GM03348 (cell line): ENCODE measurements around the gene CROCC.
A peak's percentile ranks its signal among the peaks of the same experiment; 100 is the strongest.

ENCODE experiments used
- DNase-seq: peaks from one replicate; pipeline ENCODE4 v3.0.0; 2012; ENCODE audit warnings: low spot score

CROCC gene

GRCh38 chr1:16969057-16969611 lies 47.4 kb downstream of the CROCC start:
- no peak for DNase-seq

- no peak for DNase-seq
These were observed 47.9 kb downstream of the CROCC start for GRCh38 chr1:16969651-16970050.

- no peak for DNase-seq
These were observed 48.6 kb downstream of the CROCC start for GRCh38 chr1:16970132-16970910.

- peak; percentile 64 for DNase-seq
These were observed 49.8 kb downstream of the CROCC start for GRCh38 chr1:16971341-16972188.

GRCh38 chr1:16972189-16972895 lies 50.6 kb downstream of the CROCC start:
- DNase-seq: no peak

GRCh38 chr1:16973215-16973614 lies 51.5 kb downstream of the CROCC start:
- no peak for DNase-seq

GRCh38 chr1:16975211-16975610 lies 53.5 kb downstream of the CROCC start:
- no peak for DNase-seq

GRCh38 chr1:16975838-16976237 lies 54.1 kb downstream of the CROCC start:
- no peak for DNase-seq

- DNase-seq: no peak
These were observed 55.2 kb downstream of the CROCC start for GRCh38 chr1:16976966-16977365.

- no peak for DNase-seq
These were observed 55.6 kb downstream of the CROCC start for GRCh38 chr1:16977377-16977776.

- no peak for DNase-seq
These were observed 56.4 kb downstream of the CROCC start for GRCh38 chr1:16978139-16978538.

- peak; percentile 97 for DNase-seq
These were observed 57.1 kb downstream of the CROCC start for GRCh38 chr1:16978567-16979474.

- peak; percentile 72 for DNase-seq
These were observed 58.0 kb downstream of the CROCC start for GRCh38 chr1:16979475-16980327.

- peak; percentile 83 for DNase-seq
These were observed 58.9 kb downstream of the CROCC start, which contains the start of gene MFAP2 for GRCh38 chr1:16980473-16981268. Gene MFAP2 (minus strand): TSS chr1:16980620. CDS start chr1:16978273, 2,347 bp downstream.

- peak; percentile 85 for DNase-seq
These were observed 59.6 kb downstream of the CROCC start for GRCh38 chr1:16981269-16981849.

- DNase-seq: no peak
These were observed 61.2 kb downstream of the CROCC start for GRCh38 chr1:16982902-16983301.

- DNase-seq: no peak
These were observed 61.9 kb downstream of the CROCC start for GRCh38 chr1:16983649-16984048.

GRCh38 chr1:16984717-16985116 lies 63.0 kb downstream of the CROCC start:
- DNase-seq: peak; percentile 93

- no peak for DNase-seq
These were observed 64.4 kb downstream of the CROCC start for GRCh38 chr1:16986113-16986512.
